Naive thymus-derived CD4-positive, alpha-beta T cell (primary cell): ENCODE results near the gene PLA2G15. TPM values are rescaled to one million over a fixed set of nuclear protein-coding genes. Genes with fewer than 3 reads are reported as not detected.

ENCODE experiments used
- ATAC-seq: fragments of 150-1000 bp; cut with Tn5 transposase; 2 replicates; pipeline ENCODE4 v1.10.0; 2021; ENCODE audit warnings: mild to moderate bottlenecking, moderate library complexity
- CTCF ChIA-PET: fragments of 350-600 bp; sonication (Branson Sonifier 250); formaldehyde crosslinking; loops from one replicate; lab custom pipeline; 2021; ENCODE audit warnings: antibody characterized with exemption; lab: Charles Lee
- POLR2A ChIA-PET: fragments of 350-600 bp; sonication (Branson Sonifier 250); formaldehyde crosslinking; loops from one replicate; lab custom pipeline; 2021; ENCODE audit warnings: antibody characterized with exemption, inconsistent platforms; lab: Charles Lee
- DNase-seq, 9 donors: peaks; one replicate each; pipeline versions ENCODE4 v3.0.0 to v3.0.0-alpha.2; 2020 to 2022; ENCODE audit warnings: mixed read lengths in 1 of 9
- H3K27ac ChIP-seq: one replicate; pipeline ENCODE4 v1.7.0; 2013; ENCODE audit warnings: mild to moderate bottlenecking, low read depth, low read length, moderate library complexity
- H3K27me3 ChIP-seq, 2 donors: one replicate each; pipeline ENCODE4 v1.7.0; 2013; ENCODE audit warnings: low read length in 2 of 2, mild to moderate bottlenecking in 2 of 2, moderate library complexity in 2 of 2; ENCODE audit not compliant: control insufficient read depth in 2 of 2, insufficient read depth in 2 of 2
- H3K36me3 ChIP-seq, 3 experiments: 1 replicate in 2 of 3; 2 replicates in 1 of 3; pipeline ENCODE4 v1.7.0; 2013; ENCODE audit warnings: low read length in 3 of 3, mild to moderate bottlenecking in 3 of 3, moderate library complexity in 1 of 3; ENCODE audit not compliant: insufficient read depth in 3 of 3, control insufficient read depth in 2 of 3
- H3K4me1 ChIP-seq, 2 donors: one replicate each; pipeline ENCODE4 v1.7.0; 2013; ENCODE audit warnings: low read length in 2 of 2, mild to moderate bottlenecking in 2 of 2, moderate library complexity in 1 of 2; ENCODE audit not compliant: control insufficient read depth in 2 of 2, insufficient read depth in 2 of 2
- H3K4me3 ChIP-seq: 2 replicates; pipeline ENCODE4 v1.7.0; 2013; ENCODE audit warnings: mild to moderate bottlenecking, low read length
- H3K9me3 ChIP-seq, 3 experiments: 1 replicate in 2 of 3; 2 replicates in 1 of 3; pipeline ENCODE4 v1.7.0; 2013; ENCODE audit warnings: low read length in 3 of 3; ENCODE audit not compliant: control insufficient read depth in 2 of 3
- H3K27ac Mint-ChIP-seq, 9 donors: one replicate each; pipeline ENCODE4 v1.8.0; 2020 to 2022; ENCODE audit warnings: mixed read lengths in 9 of 9, mild to moderate bottlenecking in 8 of 9, moderate library complexity in 5 of 9, inconsistent platforms in 2 of 9
- H3K27me3 Mint-ChIP-seq, 5 donors: one replicate each; pipeline ENCODE4 v1.8.0; 2021 to 2022; ENCODE audit warnings: mixed read lengths in 5 of 5, mild to moderate bottlenecking in 1 of 5
- H3K36me3 Mint-ChIP-seq, 5 donors: one replicate each; pipeline ENCODE4 v1.8.0; 2020 to 2022; ENCODE audit warnings: mixed read lengths in 5 of 5, mild to moderate bottlenecking in 3 of 5, inconsistent platforms in 1 of 5
- H3K4me1 Mint-ChIP-seq, 7 donors: one replicate each; pipeline ENCODE4 v1.8.0; 2020 to 2022; ENCODE audit warnings: mixed read lengths in 7 of 7, mild to moderate bottlenecking in 3 of 7, inconsistent platforms in 1 of 7
- H3K4me3 Mint-ChIP-seq, 10 donors: one replicate each; pipeline ENCODE4 v1.8.0; 2020 to 2022; ENCODE audit warnings: mild to moderate bottlenecking in 10 of 10, mixed read lengths in 10 of 10, moderate library complexity in 6 of 10, inconsistent platforms in 2 of 10
- H3K9me3 Mint-ChIP-seq, 11 donors: one replicate each; pipeline ENCODE4 v1.8.0; 2020 to 2022; ENCODE audit warnings: mixed read lengths in 11 of 11, mild to moderate bottlenecking in 4 of 11, inconsistent platforms in 1 of 11, moderate library complexity in 1 of 11
- intact Hi-C, 2 donors: fragments of 100-400 bp; cut with micrococcal nuclease; formaldehyde crosslinking; loops; one replicate each; pipeline ENCODE4 v1.15.1; 2023
- polyA plus RNA-seq, 2 donors: library from polyadenylated mRNA; unstranded; fragments of 300-500 nt; fragmentation: Illumina TruSeq; gene quantifications; one replicate each; pipeline ENCODE4 v1.2.3, GENCODE V29; 2021
- total RNA-seq, 6 experiments: library from RNA in 5 of 6; stranded (reverse) in 5 of 6; gene quantifications; 1 replicate in 5 of 6; 2 replicates in 1 of 6; pipeline ENCODE4 v1.2.3 and lab custom pipeline; 2021 to 2026

The PLA2G15 gene
- total and polyA plus RNA-seq, 7 experiments from 2014 or later, result 6.8 to 16.8 (median 9.9) TPM

GRCh38 chr16:68244481-68244902 is 681 bp upstream of the PLA2G15 start:
- POLR2A ChIA-PET, result interaction anchor here (0.5 to 1.2 kb wide), 4 partner anchors 13 to 70 kb away, joined by 3 to 6 read pairs (median 4); no protein-coding TSS in a partner anchor
- H3K27ac Mint-ChIP-seq, result peak overlapping the region in 7 of 9 donors; percentile 9 to 94 (median 73)
- Histone ChIP-seq H3K27ac (peak overlapping the region; percentile 68), H3K36me3 (peaks cover 0 to 14% (median 0%) of the 10 kb centered on the region in 3 experiments), H3K4me1 (peaks cover 13 to 14% of the 10 kb centered on the region in 2 donors), H3K27me3 (no peaks in the 10 kb centered on the region), H3K9me3 (no peaks in the 10 kb centered on the region), H3K4me3 (peak overlapping the region; percentile 99)
- intact Hi-C loops, result loop anchor here (5.0 to 10.0 kb wide), 2 partner anchors 268 to 760 kb away; partner anchors contain the start of genes AGRP (in 1 of the 2) and ATP6V0D1 (in 1 of the 2)
- CTCF ChIA-PET, result interaction anchor here (0.9 to 2.3 kb wide), 5 partner anchors 17 to 151 kb away, joined by 3 to 9 read pairs (median 7); partner anchors contain the start of gene SLC7A6
- peak overlapping the region; percentile 91 to 100 (median 98) for H3K4me3 Mint-ChIP-seq
- peaks cover 0 to 2% (median 0%) of the 10 kb centered on the region in 5 donors for H3K27me3 Mint-ChIP-seq
- no peak for DNase-seq
- H3K9me3 Mint-ChIP-seq, result peaks cover 0 to under 1% (median 0%) of the 10 kb centered on the region in 11 donors
- peaks cover 0 to 6% (median 0%) of the 10 kb centered on the region in 5 donors for H3K36me3 Mint-ChIP-seq
- peaks cover 8 to 39% (median 29%) of the 10 kb centered on the region in 7 donors for H3K4me1 Mint-ChIP-seq
- no peak for ATAC-seq

- Histone ChIP-seq H3K27me3 (no peaks in the 10 kb centered on the region), H3K36me3 (peaks cover 0 to 25% (median 0%) of the 10 kb centered on the region in 3 experiments), H3K4me1 (peaks cover 13 to 14% of the 10 kb centered on the region in 2 donors), H3K9me3 (no peaks in the 10 kb centered on the region), H3K27ac (no peak overlapping the region), H3K4me3 (peak overlapping the region; percentile 99)
- peaks cover 0 to 12% (median 3%) of the 10 kb centered on the region in 5 donors for H3K36me3 Mint-ChIP-seq
- ChIA-PET POLR2A (interaction anchor here (0.8 to 1.4 kb wide), 4 partner anchors 9 to 161 kb away, joined by 3 to 6 read pairs (median 4); partner anchors contain the start of genes NFATC3, PRMT7 and SLC7A6OS), CTCF (interaction anchor here (1.4 to 2.3 kb wide), 2 partner anchors 16 to 18 kb away, joined by 7 to 9 read pairs; partner anchors contain the start of gene SLC7A6)
- ATAC-seq (no peak), DNase-seq (no peak)
- H3K9me3 Mint-ChIP-seq, result peaks cover 0 to 2% (median 0%) of the 10 kb centered on the region in 11 donors
- peaks cover 0 to 2% (median 0%) of the 10 kb centered on the region in 5 donors for H3K27me3 Mint-ChIP-seq
- H3K4me1 Mint-ChIP-seq, result peaks cover 8 to 33% (median 29%) of the 10 kb centered on the region in 7 donors
- peak overlapping the region in 5 of 9 donors; percentile 46 to 94 (median 73) for H3K27ac Mint-ChIP-seq
- intact Hi-C loops, result loop anchor here in 1 of 2 donors (5.0 to 10.0 kb wide), 2 partner anchors 171 to 761 kb away; partner anchors contain the start of genes AGRP and ATP6V0D1
- peak overlapping the region; percentile 91 to 100 (median 98) for H3K4me3 Mint-ChIP-seq
Observed at GRCh38 chr16:68246121-68246520, 948 bp downstream of the PLA2G15 start.

- Histone ChIP-seq H3K27ac (no peak overlapping the region), H3K27me3 (no peaks in the 10 kb centered on the region), H3K4me1 (peaks cover 13 to 14% of the 10 kb centered on the region in 2 donors), H3K4me3 (no peak overlapping the region), H3K36me3 (peaks cover 0 to 30% (median 0%) of the 10 kb centered on the region in 3 experiments), H3K9me3 (no peaks in the 10 kb centered on the region)
- ATAC-seq (no peak), DNase-seq (no peak)
- H3K4me3 Mint-ChIP-seq, result peak overlapping the region in 9 of 10 donors; percentile 91 to 99 (median 98)
- ChIA-PET POLR2A (interaction anchor here (1.3 kb wide), 1 partner anchor 9 kb away, joined by 6 read pairs; no protein-coding TSS in a partner anchor), CTCF (no interaction called here)
- H3K27ac Mint-ChIP-seq, result peak overlapping the region in 1 of 9 donors; percentile 69
- H3K36me3 Mint-ChIP-seq, result peaks cover 0 to 13% (median 4%) of the 10 kb centered on the region in 5 donors
- intact Hi-C loops, result loop anchor here in 1 of 2 donors (5.0 to 10.0 kb wide), 2 partner anchors 171 to 762 kb away; partner anchors contain the start of genes AGRP and ATP6V0D1
- H3K4me1 Mint-ChIP-seq, result peaks cover 8 to 33% (median 29%) of the 10 kb centered on the region in 7 donors
- H3K9me3 Mint-ChIP-seq, result peaks cover 0 to 2% (median 0%) of the 10 kb centered on the region in 11 donors
- peaks cover 0 to 2% (median 0%) of the 10 kb centered on the region in 5 donors for H3K27me3 Mint-ChIP-seq
Observed at GRCh38 chr16:68246666-68247065, 1.5 kb downstream of the PLA2G15 start.

GRCh38 chr16:68247400-68247799 is 2.2 kb downstream of the PLA2G15 start:
- intact Hi-C loops, result loop anchor here in 1 of 2 donors (5.0 to 10.0 kb wide), 2 partner anchors 170 to 763 kb away; partner anchors contain the start of genes AGRP and ATP6V0D1
- Mint-ChIP-seq H3K36me3 (peaks cover 0 to 16% (median 8%) of the 10 kb centered on the region in 5 donors), H3K9me3 (peaks cover 0 to 2% (median 0%) of the 10 kb centered on the region in 11 donors), H3K27me3 (peaks cover 0 to 2% (median 0%) of the 10 kb centered on the region in 5 donors), H3K27ac (no peak overlapping the region), H3K4me1 (peaks cover 8 to 33% (median 29%) of the 10 kb centered on the region in 7 donors), H3K4me3 (peak overlapping the region in 1 of 10 donors; percentile 48)
- Histone ChIP-seq H3K4me3 (no peak overlapping the region), H3K36me3 (peaks cover 0 to 34% (median 0%) of the 10 kb centered on the region in 3 experiments), H3K9me3 (no peaks in the 10 kb centered on the region), H3K27ac (no peak overlapping the region), H3K4me1 (peaks cover 13 to 14% of the 10 kb centered on the region in 2 donors), H3K27me3 (no peaks in the 10 kb centered on the region)
- ChIA-PET POLR2A (no interaction called here), CTCF (interaction anchor here (1.9 kb wide), 1 partner anchor 13 kb away, joined by 7 read pairs; no protein-coding TSS in a partner anchor)
- no peak for DNase-seq
- peak; percentile 13 for ATAC-seq

GRCh38 chr16:68247932-68248331 is 2.8 kb downstream of the PLA2G15 start:
- Histone ChIP-seq H3K36me3 (peaks cover 0 to 39% (median 0%) of the 10 kb centered on the region in 3 experiments), H3K4me3 (no peak overlapping the region), H3K27me3 (no peaks in the 10 kb centered on the region), H3K9me3 (no peaks in the 10 kb centered on the region), H3K4me1 (peaks cover 13 to 14% of the 10 kb centered on the region in 2 donors), H3K27ac (no peak overlapping the region)
- Mint-ChIP-seq H3K36me3 (peaks cover 0 to 16% (median 8%) of the 10 kb centered on the region in 5 donors), H3K27ac (no peak overlapping the region), H3K4me1 (peaks cover 8 to 33% (median 29%) of the 10 kb centered on the region in 7 donors), H3K9me3 (peaks cover 0 to 2% (median 0%) of the 10 kb centered on the region in 11 donors), H3K4me3 (peak overlapping the region in 2 of 10 donors; percentile 13 to 64), H3K27me3 (peaks cover 0 to 2% (median 0%) of the 10 kb centered on the region in 5 donors)
- intact Hi-C loops, result loop anchor here in 1 of 2 donors (5.0 to 10.0 kb wide), 2 partner anchors 169 to 763 kb away; partner anchors contain the start of genes AGRP and ATP6V0D1
- ATAC-seq, result no peak
- no peak for DNase-seq
- ChIA-PET POLR2A (no interaction called here), CTCF (interaction anchor here (1.5 to 1.9 kb wide), 2 partner anchors 13 to 82 kb away, joined by 5 to 7 read pairs; no protein-coding TSS in a partner anchor)

GRCh38 chr16:68249371-68249770 is 4.2 kb downstream of the PLA2G15 start:
- H3K9me3 ChIP-seq, result no peaks in the 10 kb centered on the region
- H3K27me3 ChIP-seq, result no peaks in the 10 kb centered on the region
- DNase-seq (no peak), ATAC-seq (no peak)
- ChIA-PET POLR2A (no interaction called here), CTCF (interaction anchor here (1.5 to 1.9 kb wide), 2 partner anchors 11 to 80 kb away, joined by 5 to 7 read pairs; no protein-coding TSS in a partner anchor)
- H3K27me3 Mint-ChIP-seq, result peaks cover 0 to 2% (median 0%) of the 10 kb centered on the region in 5 donors
- H3K4me3 ChIP-seq, result no peak overlapping the region
- H3K27ac ChIP-seq, result no peak overlapping the region
- peaks cover 0 to 2% (median 0%) of the 10 kb centered on the region in 11 donors for H3K9me3 Mint-ChIP-seq
- peaks cover 0 to 50% (median 0%) of the 10 kb centered on the region in 3 experiments for H3K36me3 ChIP-seq
- H3K4me1 Mint-ChIP-seq, result peaks cover 8 to 32% (median 27%) of the 10 kb centered on the region in 7 donors
- no peak overlapping the region for H3K27ac Mint-ChIP-seq
- H3K36me3 Mint-ChIP-seq, result peaks cover 0 to 16% (median 8%) of the 10 kb centered on the region in 5 donors
- no peak overlapping the region for H3K4me3 Mint-ChIP-seq
- peaks cover 9 to 11% of the 10 kb centered on the region in 2 donors for H3K4me1 ChIP-seq
- intact Hi-C loops, result loop anchor here in 1 of 2 donors (5.0 to 10.0 kb wide), 2 partner anchors 168 to 765 kb away; partner anchors contain the start of genes AGRP and ATP6V0D1
